GM12872 (cell line): ENCODE results near the gene UPK1B.

ENCODE experiments used
- TF ChIP-seq, protein P1 (sequence below): IDR thresholded peaks from 3 replicates; pipeline ENCODE4 v1.5.1; 2011; ENCODE audit warnings: low read depth, mild to moderate bottlenecking, low read length, moderate library complexity; ENCODE audit not compliant: insufficient read depth

Gene UPK1B

GRCh38 chr3:119184796-119185570, 11.6 kb downstream of the UPK1B start:
- TF ChIP-seq, protein P1, sequence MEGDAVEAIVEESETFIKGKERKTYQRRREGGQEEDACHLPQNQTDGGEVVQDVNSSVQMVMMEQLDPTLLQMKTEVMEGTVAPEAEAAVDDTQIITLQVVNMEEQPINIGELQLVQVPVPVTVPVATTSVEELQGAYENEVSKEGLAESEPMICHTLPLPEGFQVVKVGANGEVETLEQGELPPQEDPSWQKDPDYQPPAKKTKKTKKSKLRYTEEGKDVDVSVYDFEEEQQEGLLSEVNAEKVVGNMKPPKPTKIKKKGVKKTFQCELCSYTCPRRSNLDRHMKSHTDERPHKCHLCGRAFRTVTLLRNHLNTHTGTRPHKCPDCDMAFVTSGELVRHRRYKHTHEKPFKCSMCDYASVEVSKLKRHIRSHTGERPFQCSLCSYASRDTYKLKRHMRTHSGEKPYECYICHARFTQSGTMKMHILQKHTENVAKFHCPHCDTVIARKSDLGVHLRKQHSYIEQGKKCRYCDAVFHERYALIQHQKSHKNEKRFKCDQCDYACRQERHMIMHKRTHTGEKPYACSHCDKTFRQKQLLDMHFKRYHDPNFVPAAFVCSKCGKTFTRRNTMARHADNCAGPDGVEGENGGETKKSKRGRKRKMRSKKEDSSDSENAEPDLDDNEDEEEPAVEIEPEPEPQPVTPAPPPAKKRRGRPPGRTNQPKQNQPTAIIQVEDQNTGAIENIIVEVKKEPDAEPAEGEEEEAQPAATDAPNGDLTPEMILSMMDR = no peak

DNA sequence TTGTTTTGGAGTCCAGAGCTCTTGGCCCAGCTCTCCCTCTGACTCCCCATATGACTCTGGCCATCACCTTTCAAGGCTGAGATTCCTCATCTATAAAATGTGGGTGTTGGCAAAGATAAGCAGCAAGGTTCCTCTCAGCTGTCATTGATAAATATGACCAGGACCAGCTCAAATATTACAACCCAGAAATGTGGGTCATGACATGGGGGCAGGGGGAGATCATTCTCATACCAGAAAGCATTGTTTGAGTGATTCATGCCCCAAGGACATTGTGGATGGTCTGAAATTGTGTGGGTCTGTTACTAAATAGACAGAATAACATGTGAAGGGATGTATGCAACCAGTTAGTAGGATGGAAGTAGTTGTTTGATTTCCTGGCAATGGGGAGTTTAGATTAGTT, 13.9 kb downstream of the UPK1B start:
- TF ChIP-seq, protein P1 = no peak

GRCh38 chr3:119191800-119192199, 18.4 kb downstream of the UPK1B start:
- TF ChIP-seq, protein P1 = no peak

DNA sequence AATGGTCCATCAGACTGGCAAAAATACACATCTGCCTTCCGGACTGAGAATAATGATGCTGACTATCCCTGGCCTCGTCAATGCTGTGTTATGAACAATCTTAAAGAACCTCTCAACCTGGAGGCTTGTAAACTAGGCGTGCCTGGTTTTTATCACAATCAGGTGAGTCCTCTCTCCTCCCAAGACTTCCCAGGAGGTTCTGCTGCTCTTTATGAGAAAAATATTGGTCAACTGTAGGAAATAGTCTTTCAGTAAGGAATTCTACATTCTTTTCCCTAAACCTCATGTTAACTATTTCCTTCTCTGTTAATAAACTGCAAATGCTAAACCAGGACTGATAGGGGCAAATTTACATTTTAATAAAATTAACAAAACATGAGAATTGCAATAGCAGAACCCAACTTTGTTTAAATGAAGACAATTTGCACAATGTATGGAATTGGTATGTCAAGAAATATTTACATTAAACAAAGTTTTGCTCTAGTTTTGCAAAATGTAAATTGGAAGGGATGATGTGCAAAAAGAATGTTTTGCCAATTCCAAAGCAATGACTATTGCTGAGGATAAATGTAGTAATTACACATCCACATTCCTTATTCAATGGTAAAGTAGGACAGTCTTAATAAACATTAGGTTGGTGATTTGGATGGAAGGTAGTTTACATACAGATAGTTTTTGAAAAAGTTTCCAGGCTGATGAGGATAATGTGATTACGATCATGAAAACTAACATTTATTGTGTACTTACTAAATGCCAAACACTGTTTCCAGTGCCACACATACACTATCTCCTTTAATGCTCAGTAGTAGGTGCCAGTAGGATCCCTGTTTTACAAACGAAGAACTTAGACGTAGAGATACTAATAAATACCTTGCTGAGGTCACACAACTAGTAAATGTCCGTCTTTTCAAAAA, 21.1 kb downstream of the UPK1B start:
- TF ChIP-seq, protein P1 = no peak

GRCh38 chr3:119195151-119195476, 21.7 kb downstream of the UPK1B start:
- TF ChIP-seq, protein P1 = no peak

DNA sequence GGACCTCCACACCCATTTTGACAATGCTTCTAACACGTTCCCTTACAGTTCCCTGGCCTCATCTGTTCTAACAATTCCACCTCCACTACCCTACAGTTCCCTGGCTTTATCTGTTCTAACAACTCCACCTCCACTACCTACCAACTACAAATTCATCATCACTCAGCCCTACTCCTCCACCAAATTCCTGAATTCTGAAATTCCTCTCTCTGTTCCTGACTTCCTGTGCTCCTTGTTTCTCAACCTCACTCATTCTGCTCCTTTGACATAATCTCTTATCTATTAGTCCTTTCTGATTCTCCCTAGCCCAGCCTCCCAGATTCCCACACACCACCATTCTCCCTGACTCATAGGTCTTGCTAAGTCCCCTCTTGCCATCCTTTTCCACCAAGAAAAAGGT, 22.5 kb downstream of the UPK1B start:
- TF ChIP-seq, protein P1 = no peak

GRCh38 chr3:119205209-119205608, 31.8 kb downstream of the UPK1B start:
- TF ChIP-seq, protein P1 = no peak
